Measurements from ENCODE around the gene ZNF181. TPM values are rescaled to one million over a fixed set of nuclear protein-coding genes. Genes with fewer than 3 reads are reported as not detected.
"Not testable (repeated sequence)": the region's sequence is repeated elsewhere in the genome, so short reads cannot be mapped to it uniquely, and the experiment has no call there.

ZNF181 gene
- 11.5 TPM for total RNA-seq (2021; ENCODE audit: unreplicated experiment)
- 5.3 TPM for polyA plus RNA-seq (2012; ENCODE audit: insufficient read length)
- Bru-seq, nascent RNA: percentile 80 among the genes with signal in this experiment
- BruChase-seq, experiment 1, labeled RNA remaining after a 2-hour chase: percentile 78 among the genes with signal in this experiment
- BruChase-seq, experiment 2, labeled RNA remaining after a 6-hour chase: percentile 55 among the genes with signal in this experiment
- long read RNA-seq, full-length matches to known transcripts: 12 of 44 reads
- long read RNA-seq, partial matches to known transcripts: 5 of 44 reads
- long read RNA-seq, other reads (novel, unspliced or antisense): 27 of 44 reads

- BruUV-seq (replicated peaks): no TSS peak
- Histone ChIP-seq H3K36me3 (ENCODE audit: control insufficient read depth, insufficient read depth, low read length) (no peaks in the 10 kb centered on the region), H3K27ac (ENCODE audit: low read length) (peak within 1 kb of the TSS; percentile 96), H3K9me3 (ENCODE audit: control insufficient read depth, insufficient read depth, low read depth, low read length) (peaks cover 41% of the 10 kb centered on the region), H3K4me1 (ENCODE audit: control insufficient read depth, insufficient read depth, low read length) (peaks cover 7% of the 10 kb centered on the region), H3K4me3 (ENCODE audit: low read depth in 2 of 2, low read length in 2 of 2) (peak within 1 kb of the TSS; percentile 84 to 99), H3K27me3 (ENCODE audit: control insufficient read depth, insufficient read depth, low read length) (no peaks in the 10 kb centered on the region)
- intact Hi-C loops (cut with micrococcal nuclease; ENCODE audit: unreplicated experiment): no loop called here
- peak; percentile 97 for ATAC-seq
- peak; percentile 82 for DNase-seq (ENCODE audit: low read depth, low spot score)
- ChIA-PET POLR2A (no interaction called here), CTCF (no interaction called here)
- in situ Hi-C loops (cut with HindIII; ENCODE audit: low pct_unique_long_range_greater_than_20kb, low sequenced_read_pairs): no loop called here
- no peak for TF ChIP-seq CTCF (IDR thresholded peaks at IDR 0.05)
- 0 out of 2 replicates have a peak, but pooled peaks have one; percentile 44 for TF ChIP-seq TCF7L2 (IDR thresholded peaks at IDR 0.05; ENCODE audit: low read depth, low read length)
- TF ChIP-seq SIN3A (IDR thresholded peaks at IDR 0.05; ENCODE audit: borderline replicate concordance, insufficient read depth, low read depth, low read length): 0 out of 2 replicates have a peak, but pooled peaks have one; percentile 71
- TF ChIP-seq REST (IDR thresholded peaks at IDR 0.05; ENCODE audit: insufficient read depth in 1 of 2, low read depth in 2 of 2, low read length in 1 of 2): no peak; a peak in 1 of 4 replicates
- peak; percentile 78 for TF ChIP-seq POLR2AphosphoS5 (IDR thresholded peaks at IDR 0.05; ENCODE audit: low read depth, low read length)
These were observed at the start of gene ZNF181 for GRCh38 chr19:34733746-34734536. Gene ZNF181, plus strand, starts transcription at chr19:34734243. Its CDS starts 795 bp downstream, at chr19:34735038.

- in situ Hi-C loops (cut with HindIII; ENCODE audit: low pct_unique_long_range_greater_than_20kb, low sequenced_read_pairs): loop anchor here (5.0 kb wide), 1 partner anchor 52 kb away; no protein-coding TSS in a partner anchor
- Histone ChIP-seq H3K9me3 (ENCODE audit: control insufficient read depth, insufficient read depth, low read depth, low read length) (peaks cover 69% of the 10 kb centered on the region), H3K36me3 (ENCODE audit: control insufficient read depth, insufficient read depth, low read length) (peaks cover 10% of the 10 kb centered on the region; the same call in 1 of the 2 replicates)
- BruUV-seq (replicated peaks); H3K4me3 ChIP-seq (ENCODE audit: low read depth in 2 of 2, low read length in 2 of 2); POLR2A ChIA-PET; DNase-seq (ENCODE audit: low read depth, low spot score); ATAC-seq; H3K4me1 ChIP-seq (ENCODE audit: control insufficient read depth, insufficient read depth, low read length); H3K27me3 ChIP-seq (ENCODE audit: control insufficient read depth, insufficient read depth, low read length); H3K27ac ChIP-seq (ENCODE audit: low read length); CTCF ChIA-PET; intact Hi-C loops (cut with micrococcal nuclease; ENCODE audit: unreplicated experiment): not testable (repeated sequence)
These were observed 48.8 kb upstream of the ZNF181 start for GRCh38 chr19:34685266-34685665.
